GM12878 (cell line): ENCODE results near the gene KAZN. TPM values are rescaled to one million over a fixed set of nuclear protein-coding genes. Genes with fewer than 3 reads are reported as not detected.

Experiments used
- ATAC-seq: fragments of 200-7000 bp; cut with Tn5 transposase; 3 replicates; pipeline ENCODE4 v1.9.1; 2020; ENCODE audit warnings: mild to moderate bottlenecking, moderate library complexity
- BruUV-seq: library from RNA; stranded (reverse); fragments of 400-500 nt; replicated peaks from 2 replicates; lab custom pipeline; 2021; lab: Mats Ljungman, UMichigan
- CTCF ChIA-PET: fragments of 300-600 bp; sonication (Branson Sonifier 250); formaldehyde crosslinking; extraction: SDS; loops from one replicate; lab custom pipeline; 2021; ENCODE audit warnings: inconsistent platforms; lab: Yijun Ruan, JAX
- POLR2A ChIA-PET: fragments of 350-600 bp; formaldehyde crosslinking; extraction: SDS; loops from one replicate; lab custom pipeline; 2021; ENCODE audit warnings: inconsistent platforms; lab: Charles Lee
- RAD21 ChIA-PET: fragments of 300-600 bp; sonication (Branson Sonifier 250); formaldehyde crosslinking; loops from one replicate; lab custom pipeline; 2023; ENCODE audit warnings: antibody characterized with exemption; ENCODE audit not compliant: unreplicated experiment; lab: Charles Lee
- SMC1A ChIA-PET: fragments of 300-600 bp; sonication (Branson Sonifier 250); formaldehyde crosslinking; loops from one replicate; lab custom pipeline; 2023; ENCODE audit not compliant: unreplicated experiment, uncharacterized antibody; lab: Charles Lee
- DNase-seq: peaks from one replicate; pipeline ENCODE4 v3.0.0-alpha.2; 2011; ENCODE audit warnings: low read depth, low spot score
- FAIRE-seq: peaks from 3 replicates; lab custom pipeline; 2011; peaks lifted over from hg19 to GRCh38; lab: Jason Lieb, UNC
- H2AFZ ChIP-seq: 2 replicates; pipeline ENCODE4 v1.6.0; 2011; ENCODE audit warnings: low read depth, low read length, control low read depth; ENCODE audit not compliant: control insufficient read depth
- H3K27ac ChIP-seq: 2 replicates; pipeline ENCODE4 v1.5.1; 2011; ENCODE audit warnings: control low read depth; ENCODE audit not compliant: control insufficient read depth, insufficient read depth
- H3K27me3 ChIP-seq, 2 experiments: replicated peaks in 1 of 2; 2 replicates each; pipeline versions ENCODE4 v1.6.0 to v1.6.1; 2011; ENCODE audit warnings: low read length in 1 of 2; ENCODE audit not compliant: control insufficient read depth in 2 of 2, insufficient read depth in 2 of 2
- H3K36me3 ChIP-seq, 2 experiments: 2 replicates each; pipeline ENCODE4 v1.5.1; 2011; ENCODE audit warnings: low read length in 1 of 2; ENCODE audit not compliant: control insufficient read depth in 2 of 2, insufficient read depth in 2 of 2
- H3K4me1 ChIP-seq: 2 replicates; pipeline ENCODE4 v1.6.1; 2011; ENCODE audit warnings: mild to moderate bottlenecking, low read length, moderate library complexity, mixed read lengths; ENCODE audit not compliant: control insufficient read depth, insufficient read depth
- H3K4me2 ChIP-seq: 2 replicates; pipeline ENCODE4 v1.6.0; 2011; ENCODE audit warnings: control low read depth; ENCODE audit not compliant: control insufficient read depth, insufficient read depth
- H3K4me3 ChIP-seq: fragments of 200-600 bp; sonication (generic); 2 replicates; pipeline ENCODE4 v1.5.1; 2016
- H3K79me2 ChIP-seq: 2 replicates; pipeline ENCODE4 v1.6.0; 2011; ENCODE audit warnings: low read length; ENCODE audit not compliant: control insufficient read depth, insufficient read depth
- H3K9ac ChIP-seq: 2 replicates; pipeline ENCODE4 v1.8.0; 2011; ENCODE audit warnings: low read length, control low read depth, mixed read lengths; ENCODE audit not compliant: control insufficient read depth, insufficient read depth
- H3K9me3 ChIP-seq: replicated peaks from 3 replicates; pipeline ENCODE4 v1.5.1; 2011; ENCODE audit warnings: mild to moderate bottlenecking, low read length; ENCODE audit not compliant: control insufficient read depth, insufficient read depth
- H4K20me1 ChIP-seq: 2 replicates; pipeline ENCODE4 v1.6.0; 2011; ENCODE audit not compliant: control insufficient read depth, insufficient read depth
- ATF3 ChIP-seq: IDR thresholded peaks from 2 replicates; pipeline ENCODE4 v1.6.1; 2011; ENCODE audit warnings: low read depth, mild to moderate bottlenecking, low read length, moderate library complexity, borderline replicate concordance; ENCODE audit errors: extremely low read depth
- BCLAF1 ChIP-seq: fragments of 450-650 bp; IDR thresholded peaks from 2 replicates; pipeline ENCODE4 v1.6.1; 2017; ENCODE audit warnings: antibody characterized with exemption, mild to moderate bottlenecking, moderate library complexity
- CBX3 ChIP-seq: fragments of 200-600 bp; sonication (generic); IDR thresholded peaks from 2 replicates; pipeline ENCODE4 v1.6.1; 2016; ENCODE audit warnings: low read depth, borderline replicate concordance
- CHD4 ChIP-seq: fragments of 200-600 bp; sonication (generic); IDR thresholded peaks from 2 replicates; pipeline ENCODE4 v1.6.1; 2016; ENCODE audit warnings: mild to moderate bottlenecking
- DPF2 ChIP-seq: fragments of 450-650 bp; IDR thresholded peaks from 2 replicates; pipeline ENCODE4 v1.6.1; 2017; ENCODE audit warnings: mild to moderate bottlenecking
- FOS ChIP-seq: IDR thresholded peaks from 3 replicates; pipeline ENCODE4 v1.6.1; 2011; ENCODE audit warnings: borderline replicate concordance; ENCODE audit not compliant: insufficient read length; ENCODE audit errors: extremely low read depth
- IKZF1 ChIP-seq: fragments of 450-650 bp; conservative IDR thresholded peaks from 2 replicates; pipeline ENCODE4 v1.6.1; 2017; ENCODE audit warnings: antibody characterized with exemption, mild to moderate bottlenecking
- MEF2B ChIP-seq: fragments of 450-650 bp; IDR thresholded peaks from 2 replicates; pipeline ENCODE4 v1.6.1; 2018; ENCODE audit warnings: mild to moderate bottlenecking, moderate library complexity; ENCODE audit not compliant: partially characterized antibody, poor library complexity, severe bottlenecking
- NBN ChIP-seq: fragments of 450-650 bp; IDR thresholded peaks from 2 replicates; pipeline ENCODE4 v1.6.1; 2016
- NR2C2 ChIP-seq: IDR thresholded peaks from 2 replicates; pipeline ENCODE4 v1.6.1; 2011; ENCODE audit warnings: borderline replicate concordance, low read depth; ENCODE audit not compliant: control insufficient read depth, insufficient read length
- RFX5 ChIP-seq: IDR thresholded peaks from 2 replicates; pipeline ENCODE4 v1.6.1; 2011; ENCODE audit warnings: low read depth, low read length, improper control_type of control experiment
- ZBTB4 ChIP-seq: fragments of 450-650 bp; formaldehyde crosslinking; IDR thresholded peaks from 2 replicates; pipeline ENCODE4 v1.4.0; 2022; ENCODE audit warnings: mild to moderate bottlenecking, moderate library complexity
- ZNF384 ChIP-seq: IDR thresholded peaks from 2 replicates; pipeline ENCODE4 v1.6.1; 2012; ENCODE audit warnings: low read depth, mild to moderate bottlenecking, low read length, improper control_type of control experiment, borderline replicate concordance
- WGBS: methylation state at CpG from one replicate; pipeline ENCODE4 v1.1.6; 2016; ENCODE audit warnings: low lambda C conversion rate; ENCODE audit not compliant: insufficient replicate concordance, insufficient coverage; ENCODE audit errors: missing lambda C conversion rate; 5-methylcytosine and 5-hydroxymethylcytosine counted together
- in situ Hi-C: fragments of 300-500 bp; cut with MboI; formaldehyde crosslinking; loops from 9 replicates; pipeline ENCODE4 v1.14.3; 2018; ENCODE audit warnings: mixed read lengths
- intact Hi-C: fragments of 100-400 bp; cut with micrococcal nuclease; formaldehyde crosslinking; loops from one replicate; pipeline ENCODE4 v1.14.2; 2022; ENCODE audit not compliant: unreplicated experiment
- polyA plus RNA-seq, 11 experiments: library from polyadenylated mRNA; depleted of rRNA in 4 of 11; unstranded in 6 of 11; stranded (reverse) in 5 of 11; fragments of >200 nt; fragmentation: Nextera tagmentation in 4 of 11; fragmentation: Illumina TruSeq in 1 of 11; extraction: Ambion mirVana in 4 of 11; extraction: Trizol in 1 of 11; gene quantifications; 1 replicate in 1 of 11; 2 replicates in 10 of 11; pipeline versions ENCODE4 v1.2.1 to v1.2.3, GENCODE V29; 2011 to 2016; ENCODE audit warnings: inconsistent platforms in 2 of 11, missing spikeins in 2 of 11, low read depth in 1 of 11
- total RNA-seq, 4 experiments: library from RNA; depleted of rRNA in 3 of 4; stranded (reverse); fragments of >200 nt in 3 of 4; fragmentation: Illumina TruSeq in 1 of 4; extraction: Trizol in 1 of 4; gene quantifications; 2 replicates each; pipeline versions ENCODE4 v1.2.1 to v1.2.3, GENCODE V29; 2013 to 2021
- TF ChIP-seq, protein P1 (sequence below): IDR thresholded peaks from 2 replicates; pipeline ENCODE4 v1.6.1; 2011; ENCODE audit warnings: mild to moderate bottlenecking, low read depth, low read length, moderate library complexity; ENCODE audit not compliant: insufficient replicate concordance

KAZN gene
- total and polyA plus RNA-seq, 10 of the 15 experiments (the other 5 are each of a cell fraction or from before 2014, with no cell fraction given) = 0.72 to 4.0 (median 1.2) TPM

- no peak for FAIRE-seq
- no peak overlapping the region for H3K4me2 ChIP-seq
- no peak overlapping the region for H2AFZ ChIP-seq
- no peak overlapping the region for H3K9ac ChIP-seq
- no peaks in the 10 kb centered on the region for H3K79me2 ChIP-seq
- RAD21 ChIA-PET = no interaction called here
- no peak overlapping the region for H3K4me3 ChIP-seq
- in situ Hi-C loops (no loop called here), intact Hi-C loops (no loop called here)
- peaks cover 2% of the 10 kb centered on the region; the same call in 1 of the 3 replicates for H3K9me3 ChIP-seq
- no peak for ATAC-seq
- CTCF ChIA-PET = no interaction called here
- no peak for DNase-seq
- WGBS = 30% methylated on average over 15 of the region's 15 CpGs
- no peaks in the 10 kb centered on the region for H3K36me3 ChIP-seq
- no peaks in the 10 kb centered on the region; a peak in 1 of 4 replicates for H3K27me3 ChIP-seq
- POLR2A ChIA-PET = no interaction called here
- no peak overlapping the region for H3K27ac ChIP-seq
- SMC1A ChIA-PET = no interaction called here
- no peaks in the 10 kb centered on the region for H3K4me1 ChIP-seq
- H4K20me1 ChIP-seq = no peaks in the 10 kb centered on the region
- no TSS peak for BruUV-seq
- TF ChIP-seq BCLAF1 (no peak), ZNF384 (no peak), ATF3 (no peak), RFX5 (no peak), CHD4 (no peak), IKZF1 (no peak), NR2C2 (no peak), MEF2B (no peak), ZBTB4 (CRISPR knock-in tag) (no peak), DPF2 (no peak), NBN (no peak), CBX3 (no peak), FOS (no peak)
- TF ChIP-seq, protein P1, sequence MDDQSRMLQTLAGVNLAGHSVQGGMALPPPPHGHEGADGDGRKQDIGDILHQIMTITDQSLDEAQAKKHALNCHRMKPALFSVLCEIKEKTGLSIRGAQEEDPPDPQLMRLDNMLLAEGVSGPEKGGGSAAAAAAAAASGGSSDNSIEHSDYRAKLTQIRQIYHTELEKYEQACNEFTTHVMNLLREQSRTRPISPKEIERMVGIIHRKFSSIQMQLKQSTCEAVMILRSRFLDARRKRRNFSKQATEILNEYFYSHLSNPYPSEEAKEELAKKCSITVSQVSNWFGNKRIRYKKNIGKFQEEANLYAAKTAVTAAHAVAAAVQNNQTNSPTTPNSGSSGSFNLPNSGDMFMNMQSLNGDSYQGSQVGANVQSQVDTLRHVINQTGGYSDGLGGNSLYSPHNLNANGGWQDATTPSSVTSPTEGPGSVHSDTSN = no peak
Observed at GRCh38 chr1:14682941-14683621, 84.6 kb downstream of the KAZN start.
